Activated naive CD4-positive, alpha-beta T cell treated with anti-CD3 and anti-CD28 coated beads, Interleukin-2, amount 50 U/mL, for 72 hours (primary cell): ENCODE measurements around the gene LYPD8. TPM values are rescaled to one million over a fixed set of nuclear protein-coding genes. Genes with fewer than 3 reads are reported as not detected.

ENCODE experiments used
- ATAC-seq, 2 donors: fragments of 150-1000 bp; cut with Tn5 transposase; 2 replicates each; pipeline ENCODE4 v1.10.0; 2021; ENCODE audit warnings: mild to moderate bottlenecking in 2 of 2, moderate library complexity in 2 of 2
- DNase-seq, 2 donors: peaks; one replicate each; pipeline ENCODE4 v3.0.0; 2021 to 2022; ENCODE audit warnings: low spot score in 2 of 2
- H3K27ac Mint-ChIP-seq, 2 donors: one replicate each; pipeline ENCODE4 v1.8.0; 2022; ENCODE audit warnings: mild to moderate bottlenecking in 2 of 2, mixed read lengths in 2 of 2
- H3K36me3 Mint-ChIP-seq, 2 donors: one replicate each; pipeline ENCODE4 v1.8.0; 2022; ENCODE audit warnings: mixed read lengths in 2 of 2
- H3K9me3 Mint-ChIP-seq, 2 donors: one replicate each; pipeline ENCODE4 v1.8.0; 2022; ENCODE audit warnings: mixed read lengths in 2 of 2
- total RNA-seq, 2 donors: library from RNA; stranded (reverse); gene quantifications; one replicate each; pipeline ENCODE4 v1.2.3, GENCODE V29; 2022

LYPD8 gene
- total RNA-seq, 2 donors from 2014 or later = not detected

DNA sequence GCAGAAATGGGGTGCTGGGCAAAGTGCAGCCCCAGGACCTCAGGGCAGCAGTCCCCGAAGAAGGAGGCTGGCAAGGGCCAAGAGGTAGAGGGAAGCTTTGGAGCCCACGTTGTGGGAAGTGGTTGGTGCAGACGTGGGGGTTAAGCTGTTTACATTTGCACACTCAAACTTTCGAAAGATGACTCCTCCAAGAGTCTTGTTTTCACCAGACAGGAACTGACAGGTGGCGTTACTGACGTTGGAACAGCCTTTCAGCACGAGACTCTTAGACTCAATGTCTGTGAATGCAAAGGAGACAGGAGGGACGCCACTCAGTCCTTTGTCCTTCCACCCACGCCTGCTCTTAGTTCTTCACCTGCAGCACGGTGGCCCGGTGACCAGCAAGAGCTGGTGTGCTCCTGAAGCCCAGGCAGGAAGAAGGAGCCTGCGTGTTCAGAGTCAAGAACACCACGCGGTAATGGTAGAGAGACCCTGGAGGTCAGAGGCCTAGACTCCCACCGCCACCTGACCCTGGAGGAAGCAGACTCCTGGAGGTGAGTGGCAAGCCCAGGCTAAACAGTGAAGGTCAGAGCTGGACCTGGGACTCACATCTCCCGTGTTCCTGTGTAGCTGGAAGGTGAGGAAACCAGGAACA, 15.9 kb downstream of the LYPD8 start:
- DNase-seq (no peak), ATAC-seq (no peak)
- H3K36me3 Mint-ChIP-seq = peaks cover 0 to 5% of the 10 kb centered on the region in 2 donors
- H3K9me3 Mint-ChIP-seq = peaks cover 4 to 5% of the 10 kb centered on the region in 2 donors
- no peak overlapping the region for H3K27ac Mint-ChIP-seq

DNA sequence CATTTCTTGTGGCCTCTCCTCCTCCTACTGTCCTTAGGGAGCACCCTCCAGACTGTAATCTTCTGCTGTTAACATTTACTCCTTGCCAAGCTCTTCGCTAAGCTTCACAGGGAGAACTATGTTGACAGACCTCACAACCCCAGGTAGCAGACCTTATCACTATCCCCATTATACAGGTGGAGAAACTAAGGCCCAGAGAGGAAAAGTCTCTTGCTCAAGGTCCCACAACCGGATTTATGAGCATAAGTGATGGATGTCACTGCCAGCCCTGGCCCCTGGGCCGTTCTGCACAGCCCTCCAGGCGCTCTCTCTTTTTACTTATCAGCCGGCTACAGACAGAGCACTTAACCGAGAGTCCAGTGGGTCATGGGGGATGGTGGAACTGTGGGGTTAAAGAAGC, 18.1 kb downstream of the LYPD8 start:
- no peak for ATAC-seq
- H3K9me3 Mint-ChIP-seq = peaks cover 4 to 5% of the 10 kb centered on the region in 2 donors
- no peak for DNase-seq
- H3K36me3 Mint-ChIP-seq = peaks cover 0 to 5% of the 10 kb centered on the region in 2 donors
- no peak overlapping the region for H3K27ac Mint-ChIP-seq

DNA sequence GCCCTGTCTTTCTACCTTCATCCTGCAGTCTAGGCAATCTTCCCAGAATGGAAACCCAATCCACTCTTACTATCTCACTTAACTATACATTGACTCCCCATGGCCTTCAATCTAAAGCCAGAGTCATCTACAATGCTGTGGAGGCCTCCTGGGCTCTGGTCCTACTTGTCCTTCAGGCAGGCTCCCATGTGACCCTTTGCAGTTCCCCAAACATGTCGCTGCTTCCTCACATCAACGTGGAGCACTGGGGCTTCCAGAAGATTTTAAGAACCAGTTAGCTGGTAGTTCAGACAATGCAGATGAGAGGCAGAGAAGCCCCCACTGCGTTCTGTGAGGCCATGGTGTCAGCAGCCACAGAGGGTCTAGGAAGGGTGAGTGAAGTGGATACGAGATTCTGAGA, 18.6 kb downstream of the LYPD8 start:
- no peak for DNase-seq
- ATAC-seq = no peak
- Mint-ChIP-seq H3K27ac (no peak overlapping the region), H3K9me3 (peaks cover 4 to 5% of the 10 kb centered on the region in 2 donors), H3K36me3 (peaks cover 0 to 5% of the 10 kb centered on the region in 2 donors)

DNA sequence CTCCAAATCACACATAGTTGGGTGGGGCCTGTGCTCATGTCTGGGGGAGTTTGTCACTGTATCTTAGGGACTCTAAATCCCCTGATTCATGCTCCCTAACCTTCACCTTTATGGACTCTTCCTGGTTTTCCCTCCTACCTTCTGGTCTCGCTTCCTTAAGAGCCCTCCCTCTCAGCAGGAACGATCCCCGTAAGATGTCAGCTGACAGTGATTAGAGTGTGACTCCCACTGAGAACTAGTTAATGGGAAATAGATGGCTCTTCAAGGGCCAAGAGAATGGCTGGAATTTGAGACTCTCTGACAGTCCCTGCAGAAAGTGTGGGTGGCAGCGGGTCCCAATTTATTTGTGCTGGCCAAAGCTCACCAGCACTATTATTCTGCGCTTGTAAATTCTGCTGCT, 22.0 kb downstream of the LYPD8 start:
- no peak overlapping the region for H3K27ac Mint-ChIP-seq
- peaks cover 4 to 5% of the 10 kb centered on the region in 2 donors for H3K9me3 Mint-ChIP-seq
- ATAC-seq = no peak
- no peak for DNase-seq
- H3K36me3 Mint-ChIP-seq = peaks cover 0 to 5% of the 10 kb centered on the region in 2 donors

DNA sequence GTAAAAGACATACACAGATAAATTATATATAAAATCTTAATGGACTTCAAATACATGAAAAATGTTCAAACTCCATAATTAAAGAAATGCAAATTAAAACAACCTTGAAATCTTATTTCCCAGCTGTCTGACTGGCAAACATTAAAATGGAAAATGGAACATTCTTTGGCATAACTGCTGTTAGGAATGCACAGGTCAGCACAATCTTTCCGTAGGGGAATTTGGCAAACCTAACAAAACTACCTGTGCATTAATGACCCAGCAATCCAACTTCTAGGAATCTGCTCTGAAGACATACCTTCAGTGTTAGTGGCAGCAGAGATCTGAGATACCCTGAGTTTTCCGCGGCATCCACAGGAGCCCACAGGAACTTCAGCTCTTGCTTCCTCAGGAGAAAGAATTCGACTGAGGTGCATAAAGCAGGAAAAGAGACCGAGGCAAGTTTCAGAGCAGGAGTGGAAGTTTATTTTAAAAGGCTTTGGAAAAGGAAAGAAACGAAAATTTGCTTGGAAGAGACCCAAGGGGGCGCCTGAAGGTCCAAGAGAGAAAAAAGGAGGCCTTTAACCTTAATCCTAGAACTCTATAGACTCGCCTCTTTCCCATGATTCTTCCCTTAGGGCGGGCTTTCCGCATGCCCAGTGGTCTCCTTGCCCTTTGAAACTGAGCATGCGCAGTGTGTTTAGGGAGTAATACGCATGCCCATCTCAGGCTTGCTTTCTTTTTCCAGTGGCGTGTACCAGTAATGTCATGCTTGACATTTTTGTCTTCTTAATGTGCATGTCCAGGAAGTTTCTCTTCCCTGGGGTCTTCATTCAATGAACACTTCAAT, 24.8 kb downstream of the LYPD8 start:
- H3K27ac Mint-ChIP-seq = no peak overlapping the region
- ATAC-seq = no peak
- H3K36me3 Mint-ChIP-seq = peaks cover 0 to 5% of the 10 kb centered on the region in 2 donors
- DNase-seq = no peak
- H3K9me3 Mint-ChIP-seq = peaks cover 4 to 5% of the 10 kb centered on the region in 2 donors

DNA sequence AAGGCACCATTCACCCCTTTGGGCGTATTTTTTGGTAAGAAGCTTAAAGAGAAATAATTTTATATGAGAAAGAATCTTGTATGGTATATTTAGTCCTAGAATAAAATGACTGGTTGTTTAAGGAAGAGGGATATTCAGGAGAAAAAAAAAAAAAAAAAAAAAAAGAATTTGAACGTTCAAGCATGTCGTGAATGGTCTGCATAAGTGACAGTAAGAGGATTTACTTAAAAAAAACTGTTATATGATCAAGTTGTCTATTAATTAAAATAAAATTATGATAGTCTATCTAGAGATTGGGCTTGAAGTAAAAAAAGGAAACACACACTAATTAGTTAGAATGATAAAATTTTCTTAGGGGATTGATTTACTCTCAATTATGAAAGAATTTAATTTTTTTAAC, 41.3 kb downstream of the LYPD8 start:
- no peak for DNase-seq
- H3K36me3 Mint-ChIP-seq = no peaks in the 10 kb centered on the region
- no peak for ATAC-seq
- peaks cover 5 to 6% of the 10 kb centered on the region in 2 donors for H3K9me3 Mint-ChIP-seq
- no peak overlapping the region for H3K27ac Mint-ChIP-seq

DNA sequence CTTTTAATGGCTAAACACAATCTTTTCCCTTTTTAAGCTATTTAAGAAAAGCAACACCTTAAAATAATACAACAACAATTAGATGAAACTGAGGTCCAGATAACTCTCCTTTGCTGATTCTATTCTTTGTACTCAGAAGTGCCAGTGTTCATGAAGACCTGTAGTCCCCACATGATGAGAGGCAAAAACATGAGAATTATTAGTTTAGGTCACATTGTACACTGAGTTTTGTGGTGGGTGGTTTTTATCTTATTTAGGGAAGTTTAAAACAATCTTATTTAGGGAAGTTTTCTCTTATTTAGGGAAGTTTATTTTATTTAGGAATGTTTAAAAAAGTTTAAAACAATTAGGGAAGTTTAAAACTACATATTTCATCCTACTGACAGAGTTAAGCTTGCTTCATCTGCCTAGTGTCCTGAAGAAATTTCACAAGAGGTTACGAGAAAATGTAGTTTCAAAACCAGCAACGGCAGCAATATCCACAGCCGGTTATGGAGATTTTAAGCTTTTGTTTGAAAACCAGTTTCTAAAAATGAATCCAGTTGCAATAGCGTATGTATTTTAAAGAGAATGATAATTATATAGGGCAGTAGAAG, 45.2 kb downstream of the LYPD8 start:
- Mint-ChIP-seq H3K36me3 (no peaks in the 10 kb centered on the region), H3K27ac (no peak overlapping the region), H3K9me3 (peaks cover 4 to 5% of the 10 kb centered on the region in 2 donors)
- ATAC-seq (no peak), DNase-seq (no peak)

DNA sequence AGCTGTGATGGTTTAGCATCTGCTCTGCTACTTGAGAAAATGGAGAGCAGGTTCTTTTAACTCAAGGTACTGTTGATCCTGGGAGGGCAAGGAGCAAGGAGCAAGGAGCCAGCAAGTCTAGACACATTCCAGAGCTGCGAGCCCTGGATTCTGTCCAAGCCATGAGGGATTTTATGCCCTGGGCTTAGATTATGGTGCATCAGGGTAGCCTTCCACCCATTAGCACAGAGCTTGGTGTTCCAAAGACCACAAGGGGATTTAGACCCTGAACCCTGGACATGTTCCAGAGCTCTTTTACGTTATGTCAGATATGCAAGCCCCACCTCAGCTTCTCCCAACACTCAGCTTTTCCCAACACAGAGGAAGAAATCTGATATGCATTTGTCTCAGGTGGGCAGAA, 51.0 kb downstream of the LYPD8 start:
- DNase-seq = no peak
- Mint-ChIP-seq H3K27ac (no peak overlapping the region), H3K36me3 (no peaks in the 10 kb centered on the region), H3K9me3 (no peaks in the 10 kb centered on the region)
- ATAC-seq = no peak

DNA sequence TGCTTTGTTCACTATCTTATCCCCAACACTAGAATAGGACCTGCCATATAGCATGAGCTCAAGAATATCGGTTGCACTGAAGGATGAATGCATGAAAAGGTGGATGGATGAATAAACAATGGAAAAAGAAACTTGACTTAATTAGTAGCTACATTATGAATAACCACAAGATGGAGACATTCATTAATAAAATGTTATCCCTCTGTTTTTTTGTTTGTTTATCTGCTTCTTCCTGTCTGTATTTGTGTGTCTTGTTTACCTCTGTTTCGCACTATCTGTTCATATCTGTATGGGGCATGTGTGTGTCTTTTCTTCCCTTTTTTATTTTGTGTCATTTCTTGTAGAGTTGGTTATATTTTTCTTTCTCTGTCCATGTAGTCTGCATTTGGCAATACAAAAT, 51.9 kb downstream of the LYPD8 start:
- ATAC-seq (no peak), DNase-seq (no peak)
- Mint-ChIP-seq H3K27ac (no peak overlapping the region), H3K36me3 (no peaks in the 10 kb centered on the region), H3K9me3 (no peaks in the 10 kb centered on the region)

DNA sequence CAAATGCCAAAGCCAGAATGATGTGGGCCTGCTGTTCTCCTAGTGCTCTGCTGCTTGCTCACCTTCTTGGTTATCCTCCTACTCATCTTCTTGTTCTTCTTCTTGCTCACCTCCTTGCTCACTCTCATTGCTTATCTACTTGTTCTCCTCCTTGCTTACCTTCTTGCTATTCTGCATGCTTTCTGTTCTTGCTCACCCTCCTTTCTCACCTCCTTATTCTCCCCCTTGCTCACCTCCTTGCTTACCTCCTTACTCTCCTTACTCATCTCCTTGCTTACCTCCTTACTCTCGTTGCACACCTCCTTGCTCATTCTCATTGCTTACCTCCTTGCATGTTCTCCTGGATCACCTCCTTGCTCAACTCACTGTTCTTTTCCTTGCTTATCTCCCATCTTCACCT, 52.8 kb downstream of the LYPD8 start, which contains the start of gene OR14I1:
OR14I1 (minus strand) TSS at position 53 of the 400 bp plus-strand sequence.
- no peaks in the 10 kb centered on the region for H3K9me3 Mint-ChIP-seq
- no peaks in the 10 kb centered on the region for H3K36me3 Mint-ChIP-seq
- DNase-seq (no peak), ATAC-seq (no peak)
- H3K27ac Mint-ChIP-seq = no peak within 1 kb of the TSS

DNA sequence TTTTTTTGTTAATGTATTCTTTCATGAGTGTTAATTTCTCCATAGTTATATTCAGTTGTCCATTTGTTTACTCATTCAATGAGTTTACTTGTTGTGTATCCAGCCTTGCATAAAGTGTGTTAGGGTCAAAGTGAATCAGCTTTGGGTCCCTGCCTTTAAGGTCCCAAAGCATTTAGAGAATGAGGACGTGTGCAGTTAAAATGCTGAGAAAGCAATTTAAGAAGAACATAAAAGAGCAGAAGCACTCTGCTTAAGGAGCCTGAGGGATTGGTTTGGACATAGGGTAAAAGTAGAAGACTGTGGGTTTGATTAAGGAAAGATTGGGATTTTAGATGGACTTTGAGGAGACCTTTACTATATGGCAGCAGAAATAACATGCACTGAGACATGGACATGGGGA, 56.5 kb downstream of the LYPD8 start:
- ATAC-seq = no peak
- H3K9me3 Mint-ChIP-seq = no peaks in the 10 kb centered on the region
- no peaks in the 10 kb centered on the region for H3K36me3 Mint-ChIP-seq
- no peak overlapping the region for H3K27ac Mint-ChIP-seq
- no peak for DNase-seq

DNA sequence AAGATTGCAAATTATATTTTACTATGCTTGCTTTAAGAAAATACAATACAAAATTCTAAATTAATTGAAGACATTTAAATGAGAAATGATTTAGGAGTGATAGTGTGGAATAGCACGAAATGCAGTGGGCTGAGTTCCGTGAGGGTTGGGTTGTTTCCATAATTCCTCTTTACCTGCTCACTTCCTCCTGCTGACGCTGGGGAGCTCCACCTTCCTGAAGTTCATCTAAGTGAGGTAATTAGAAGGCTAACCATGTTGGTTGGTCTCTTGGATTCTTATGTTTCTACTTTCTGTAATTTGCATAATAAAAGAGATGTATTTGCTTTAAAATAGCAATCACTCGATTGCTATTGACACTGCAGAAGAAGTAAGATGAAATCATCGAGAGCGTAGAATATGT, 57.7 kb downstream of the LYPD8 start:
- H3K27ac Mint-ChIP-seq = no peak overlapping the region
- no peak for ATAC-seq
- no peaks in the 10 kb centered on the region for H3K36me3 Mint-ChIP-seq
- H3K9me3 Mint-ChIP-seq = no peaks in the 10 kb centered on the region
- DNase-seq = no peak

DNA sequence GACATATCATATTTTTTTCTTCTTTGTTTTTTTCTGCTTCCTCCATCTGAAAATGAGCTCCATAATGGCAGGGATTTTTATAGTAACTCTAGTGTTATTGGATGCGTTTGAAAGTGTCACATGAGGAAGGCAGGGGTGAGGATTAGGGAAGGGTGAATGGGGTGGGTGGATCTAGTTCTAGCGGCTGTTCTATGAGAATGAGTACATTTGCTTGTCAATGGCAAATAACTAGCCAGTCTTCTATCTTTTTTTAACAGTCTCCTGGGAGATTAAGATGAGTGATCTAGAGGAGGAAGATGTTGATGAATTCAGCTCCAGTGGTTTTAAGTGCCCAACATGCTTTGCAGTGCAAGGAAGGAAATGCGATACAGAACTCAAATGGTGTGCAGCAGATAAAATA, 58.8 kb downstream of the LYPD8 start:
- DNase-seq (no peak), ATAC-seq (no peak)
- H3K36me3 Mint-ChIP-seq = peaks cover 5 to 6% of the 10 kb centered on the region in 2 donors
- no peak overlapping the region for H3K27ac Mint-ChIP-seq
- peaks cover 5 to 6% of the 10 kb centered on the region in 2 donors for H3K9me3 Mint-ChIP-seq

DNA sequence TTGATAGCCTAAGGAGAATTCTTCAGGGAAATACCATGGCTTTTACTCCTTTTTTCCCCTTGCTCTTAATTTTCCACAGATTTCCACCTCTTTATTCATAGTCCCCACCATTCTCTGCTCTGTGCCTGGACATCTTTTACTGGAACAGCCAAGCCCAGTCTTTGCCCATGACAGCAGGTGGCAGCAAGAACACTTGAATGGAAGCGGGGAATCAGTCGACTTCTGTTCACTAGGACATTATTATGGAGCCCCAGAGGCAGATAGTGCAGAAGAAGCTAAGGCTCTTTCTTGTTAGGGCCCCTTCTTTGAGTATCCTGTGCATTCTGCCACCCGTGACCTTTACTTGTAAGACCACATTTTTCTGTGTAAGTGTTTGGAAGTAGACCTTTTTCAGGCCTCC, 59.3 kb downstream of the LYPD8 start:
- DNase-seq (no peak), ATAC-seq (no peak)
- H3K36me3 Mint-ChIP-seq = peaks cover 5 to 6% of the 10 kb centered on the region in 2 donors
- H3K27ac Mint-ChIP-seq = no peak overlapping the region
- peaks cover 5 to 6% of the 10 kb centered on the region in 2 donors for H3K9me3 Mint-ChIP-seq

DNA sequence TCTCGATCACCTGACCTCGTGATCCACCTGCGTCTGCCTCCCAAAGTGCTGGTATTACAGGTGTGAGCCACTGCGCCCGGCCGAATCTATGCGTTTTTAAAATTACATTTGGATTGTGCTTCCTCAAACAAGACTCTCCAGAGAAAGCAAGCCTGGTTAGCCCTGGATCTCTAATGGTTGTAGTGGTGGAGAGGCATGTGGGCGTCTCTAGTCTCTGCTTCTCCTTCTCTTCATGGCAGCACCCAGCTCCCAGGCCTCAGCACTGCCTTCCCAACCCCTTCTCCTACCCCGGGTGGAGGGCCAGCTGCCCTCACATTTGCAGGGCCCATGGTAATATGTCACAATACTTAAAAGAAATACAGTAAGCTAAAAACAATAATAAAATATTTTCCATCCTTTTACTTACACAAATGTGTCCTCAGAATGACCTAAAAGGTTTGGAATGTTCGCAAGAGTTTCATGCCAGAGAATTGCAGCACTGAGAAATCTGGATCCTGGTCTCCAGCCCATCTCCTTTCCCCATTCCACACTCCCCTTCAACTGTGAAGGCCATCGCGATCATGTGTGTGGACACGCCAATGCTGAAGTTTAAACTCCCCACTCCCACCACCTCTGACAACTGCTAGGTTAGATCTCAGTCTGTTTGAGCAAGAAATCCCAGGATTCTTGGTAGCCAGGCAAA, 60.0 kb downstream of the LYPD8 start:
- ATAC-seq (no peak), DNase-seq (no peak)
- peaks cover 5 to 6% of the 10 kb centered on the region in 2 donors for H3K36me3 Mint-ChIP-seq
- no peak overlapping the region for H3K27ac Mint-ChIP-seq
- peaks cover 5 to 6% of the 10 kb centered on the region in 2 donors for H3K9me3 Mint-ChIP-seq

DNA sequence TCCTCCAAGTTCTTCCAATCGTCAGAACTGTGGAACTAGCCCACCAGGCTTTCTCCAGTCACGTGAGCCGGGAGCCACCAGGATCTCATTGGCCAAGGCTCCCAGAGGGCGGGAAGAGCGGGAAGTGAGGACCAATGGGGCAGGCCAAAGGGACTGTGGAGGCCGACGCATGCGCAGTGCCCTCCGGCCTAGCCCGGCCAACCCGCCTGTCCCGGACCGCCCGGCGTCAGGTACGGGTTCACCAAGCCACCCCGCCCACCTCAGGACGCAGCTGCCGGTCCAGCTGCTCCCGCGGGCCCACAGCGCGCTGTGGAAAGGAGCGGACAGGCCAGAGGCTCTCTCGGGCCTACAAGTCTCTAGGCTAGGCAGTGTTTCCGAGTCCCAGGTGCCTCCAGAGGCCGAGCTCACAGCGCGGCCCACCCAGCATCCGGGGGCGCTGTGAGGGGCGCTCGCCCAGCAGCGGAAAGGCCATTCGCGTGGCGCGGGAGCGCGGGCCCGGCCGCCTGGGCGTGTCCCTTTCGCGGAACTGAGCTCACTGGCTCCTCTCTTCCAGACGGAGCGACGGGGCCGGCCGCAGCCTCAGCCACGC, 63.9 kb downstream of the LYPD8 start:
- no peak for ATAC-seq
- peaks cover 10 to 12% of the 10 kb centered on the region in 2 donors for H3K9me3 Mint-ChIP-seq
- H3K27ac Mint-ChIP-seq = no peak overlapping the region
- no peak for DNase-seq
- peaks cover 6 to 11% of the 10 kb centered on the region in 2 donors for H3K36me3 Mint-ChIP-seq
